Tibial nerve (tissue), 4 donors: ENCODE results near the gene CD300LF. TPM values are rescaled to one million over a fixed set of nuclear protein-coding genes. Genes with fewer than 3 reads are reported as not detected.

Experiments used
- DNase-seq, 2 donors: peaks; one replicate each; pipeline ENCODE4 v3.0.0-alpha.2; 2019; ENCODE audit warnings: low spot score in 2 of 2
- H3K27ac ChIP-seq, 4 donors: fragments of 200-600 bp; sonication (generic) in 3 of 4; one replicate each; pipeline ENCODE4 v1.5.1; 2017 to 2019; ENCODE audit warnings: mild to moderate bottlenecking in 1 of 4
- H3K27me3 ChIP-seq, 2 donors: fragments of 200-600 bp; sonication (generic) in 1 of 2; one replicate each; pipeline versions ENCODE4 v1.5.1 to v1.6.0; 2017 to 2019
- H3K36me3 ChIP-seq, 3 donors: fragments of 200-600 bp; sonication (generic); one replicate each; pipeline ENCODE4 v1.5.1; 2018 to 2019
- H3K4me1 ChIP-seq, 4 donors: fragments of 200-600 bp; sonication (generic) in 3 of 4; one replicate each; pipeline ENCODE4 v1.5.1; 2017 to 2019
- H3K4me3 ChIP-seq, 4 donors: fragments of 200-600 bp; sonication (generic) in 3 of 4; one replicate each; pipeline ENCODE4 v1.5.1; 2017 to 2019; ENCODE audit warnings: mild to moderate bottlenecking in 1 of 4, moderate library complexity in 1 of 4
- H3K9me3 ChIP-seq, 4 donors: fragments of 200-600 bp; sonication (generic) in 3 of 4; one replicate each; pipeline ENCODE4 v1.5.1; 2017 to 2019
- EP300 ChIP-seq, 2 donors: sonication (generic); formaldehyde crosslinking; IDR thresholded peaks; one replicate each; pipeline ENCODE4 v1.6.1; 2017; ENCODE audit warnings: antibody characterized with exemption in 2 of 2, mild to moderate bottlenecking in 1 of 2
- POLR2A ChIP-seq, 2 donors: fragments of 450-650 bp; IDR thresholded peaks; one replicate each; pipeline ENCODE4 v1.6.1; 2017; ENCODE audit warnings: antibody characterized with exemption in 2 of 2, mild to moderate bottlenecking in 2 of 2, moderate library complexity in 2 of 2
- WGBS, 2 donors: methylation state at CpG; one replicate each; pipeline ENCODE4 v1.1.5; 2018; 5-methylcytosine and 5-hydroxymethylcytosine counted together
- total RNA-seq, 4 donors: library from RNA; depleted of rRNA; stranded (reverse); fragments of >200 nt; gene quantifications; one replicate each; pipeline ENCODE4 v1.1.0, GENCODE V29; 2016
- TF ChIP-seq, protein P1 (sequence below), 5 experiments: fragments of 200-600 bp in 3 of 5; fragments of 450-650 bp in 2 of 5; sonication (generic) in 3 of 5; IDR thresholded peaks; one replicate each; pipeline ENCODE4 v1.5.1; 2016 to 2019; ENCODE audit warnings: antibody characterized with exemption in 5 of 5, mild to moderate bottlenecking in 3 of 5, moderate library complexity in 2 of 5

Gene CD300LF
- total RNA-seq, 4 donors from 2014 or later: 2.1 TPM; not detected in 3

DNA sequence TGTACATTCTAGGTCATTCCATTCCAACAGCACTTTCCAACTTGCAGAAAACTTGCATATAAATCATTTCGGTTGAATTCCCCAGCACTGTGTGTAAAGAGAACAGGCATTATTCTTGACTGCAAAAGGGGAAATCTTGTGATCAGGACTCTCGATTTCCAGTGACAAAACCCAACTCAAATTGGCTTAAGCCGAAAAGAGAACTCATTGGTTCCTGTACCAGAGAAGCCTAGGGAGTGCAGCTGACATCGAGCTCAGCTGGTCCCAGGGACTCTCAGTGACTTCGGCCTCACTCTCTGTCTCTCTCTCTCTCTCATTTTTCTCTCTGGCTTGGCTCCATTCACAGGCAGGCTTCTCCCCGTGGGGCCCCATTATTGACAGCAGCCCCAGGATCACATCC, 30.7 kb downstream of the CD300LF start:
- Histone ChIP-seq H3K4me1 (peaks cover 0 to 12% (median 3%) of the 10 kb centered on the region in 4 donors), H3K4me3 (no peak overlapping the region), H3K27me3 (no peaks in the 10 kb centered on the region), H3K27ac (no peak overlapping the region), H3K36me3 (no peaks in the 10 kb centered on the region), H3K9me3 (no peaks in the 10 kb centered on the region)
- DNase-seq: no peak
- WGBS, 2 donors: 67 to 70% methylated on average over 6 of the region's 6 CpGs
- TF ChIP-seq EP300 (IDR thresholded peaks at IDR 0.05): no peak
- TF ChIP-seq, protein P1, sequence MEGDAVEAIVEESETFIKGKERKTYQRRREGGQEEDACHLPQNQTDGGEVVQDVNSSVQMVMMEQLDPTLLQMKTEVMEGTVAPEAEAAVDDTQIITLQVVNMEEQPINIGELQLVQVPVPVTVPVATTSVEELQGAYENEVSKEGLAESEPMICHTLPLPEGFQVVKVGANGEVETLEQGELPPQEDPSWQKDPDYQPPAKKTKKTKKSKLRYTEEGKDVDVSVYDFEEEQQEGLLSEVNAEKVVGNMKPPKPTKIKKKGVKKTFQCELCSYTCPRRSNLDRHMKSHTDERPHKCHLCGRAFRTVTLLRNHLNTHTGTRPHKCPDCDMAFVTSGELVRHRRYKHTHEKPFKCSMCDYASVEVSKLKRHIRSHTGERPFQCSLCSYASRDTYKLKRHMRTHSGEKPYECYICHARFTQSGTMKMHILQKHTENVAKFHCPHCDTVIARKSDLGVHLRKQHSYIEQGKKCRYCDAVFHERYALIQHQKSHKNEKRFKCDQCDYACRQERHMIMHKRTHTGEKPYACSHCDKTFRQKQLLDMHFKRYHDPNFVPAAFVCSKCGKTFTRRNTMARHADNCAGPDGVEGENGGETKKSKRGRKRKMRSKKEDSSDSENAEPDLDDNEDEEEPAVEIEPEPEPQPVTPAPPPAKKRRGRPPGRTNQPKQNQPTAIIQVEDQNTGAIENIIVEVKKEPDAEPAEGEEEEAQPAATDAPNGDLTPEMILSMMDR (IDR thresholded peaks at IDR 0.05): no peak
- no peak for TF ChIP-seq POLR2A (IDR thresholded peaks at IDR 0.05)

DNA sequence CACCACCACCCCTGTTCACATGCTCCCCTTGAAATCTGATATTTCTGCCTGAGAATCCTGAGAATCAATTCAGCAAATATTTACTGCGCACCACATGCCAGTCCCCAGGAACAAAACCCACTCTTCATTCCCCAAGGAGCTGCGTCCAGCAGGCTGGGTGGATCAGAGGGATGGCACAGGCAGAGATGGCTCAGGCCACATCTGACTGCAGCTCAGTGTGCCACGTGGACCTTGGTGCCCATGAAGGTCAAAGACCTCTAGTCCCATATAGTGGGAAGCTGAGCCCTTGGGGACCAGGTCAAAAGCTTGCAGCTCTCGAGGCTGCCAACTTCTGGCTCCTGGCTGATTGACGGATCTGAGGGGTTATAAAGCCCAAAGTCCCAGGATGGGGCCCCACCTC, 31.8 kb downstream of the CD300LF start:
- H3K27me3 ChIP-seq: no peaks in the 10 kb centered on the region
- 65 to 67% methylated on average over 5 of the region's 5 CpGs for WGBS, 2 donors

DNA sequence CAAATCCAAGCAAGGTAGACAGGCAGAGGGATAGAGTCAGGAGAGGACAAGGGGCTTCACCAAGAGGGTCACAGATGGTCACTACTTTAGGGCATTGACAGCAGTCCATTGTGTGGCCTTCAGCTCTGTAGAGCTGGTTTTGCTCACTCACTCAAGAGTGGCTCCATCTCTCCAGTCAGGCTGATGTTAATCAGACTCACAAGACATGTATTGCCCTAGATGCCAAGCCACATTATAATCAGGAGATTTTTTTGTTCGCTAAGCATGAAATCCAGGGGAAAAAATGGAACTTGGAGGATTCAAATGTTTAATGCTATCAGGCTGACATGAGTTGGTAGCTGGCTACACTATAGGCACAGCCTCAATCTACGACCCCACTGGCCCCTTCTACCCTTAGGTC, 32.5 kb downstream of the CD300LF start:
- H3K36me3 ChIP-seq: no peaks in the 10 kb centered on the region
- TF ChIP-seq, protein P1 (IDR thresholded peaks at IDR 0.05): no peak
- no peak for TF ChIP-seq POLR2A (IDR thresholded peaks at IDR 0.05)
- TF ChIP-seq EP300 (IDR thresholded peaks at IDR 0.05): no peak
- 70 to 74% methylated on average over 2 of the region's 2 CpGs for WGBS, 2 donors
- peaks cover 0 to 13% (median 3%) of the 10 kb centered on the region in 4 donors for H3K4me1 ChIP-seq
- H3K9me3 ChIP-seq: no peaks in the 10 kb centered on the region
- H3K27ac ChIP-seq: no peak overlapping the region
- H3K4me3 ChIP-seq: no peak overlapping the region
- no peaks in the 10 kb centered on the region for H3K27me3 ChIP-seq
- DNase-seq: no peak

More for the DNA sequence above, 31.8 kb downstream of the CD300LF start:
- Histone ChIP-seq H3K4me3 (no peak overlapping the region), H3K9me3 (no peaks in the 10 kb centered on the region), H3K36me3 (no peaks in the 10 kb centered on the region), H3K4me1 (peaks cover 0 to 13% (median 3%) of the 10 kb centered on the region in 4 donors), H3K27ac (no peak overlapping the region)
- TF ChIP-seq, protein P1 (IDR thresholded peaks at IDR 0.05): no peak
- TF ChIP-seq POLR2A (IDR thresholded peaks at IDR 0.05) (no peak), EP300 (IDR thresholded peaks at IDR 0.05) (no peak)
- no peak for DNase-seq

DNA sequence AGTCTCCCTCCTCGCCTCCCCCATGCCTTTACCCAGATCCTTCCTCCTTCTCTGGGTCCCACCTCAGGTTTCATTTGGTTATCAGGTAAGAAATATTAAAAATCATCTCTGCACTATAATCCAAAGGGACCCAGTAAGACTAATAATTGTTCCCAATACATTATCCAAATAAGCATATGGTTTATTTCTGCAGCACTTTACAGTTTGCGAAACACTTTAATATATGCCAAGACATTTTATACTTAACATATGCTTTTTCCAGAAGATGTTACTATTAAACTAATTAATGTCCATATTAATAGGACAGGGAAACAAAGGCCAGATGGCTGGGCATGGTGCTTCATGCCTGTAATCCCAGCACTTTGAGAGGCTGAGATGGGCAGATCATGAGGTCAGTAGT, 33.3 kb downstream of the CD300LF start:
- no peak overlapping the region for H3K4me3 ChIP-seq
- DNase-seq: no peak
- no peaks in the 10 kb centered on the region for H3K36me3 ChIP-seq
- 84 to 90% methylated on average over 2 of the region's 2 CpGs for WGBS, 2 donors
- no peaks in the 10 kb centered on the region for H3K9me3 ChIP-seq
- H3K27me3 ChIP-seq: no peaks in the 10 kb centered on the region
- H3K27ac ChIP-seq: no peak overlapping the region
- TF ChIP-seq POLR2A (IDR thresholded peaks at IDR 0.05) (no peak), EP300 (IDR thresholded peaks at IDR 0.05) (no peak)
- TF ChIP-seq, protein P1 (IDR thresholded peaks at IDR 0.05): no peak
- H3K4me1 ChIP-seq: peaks cover 0 to 13% (median 3%) of the 10 kb centered on the region in 4 donors

DNA sequence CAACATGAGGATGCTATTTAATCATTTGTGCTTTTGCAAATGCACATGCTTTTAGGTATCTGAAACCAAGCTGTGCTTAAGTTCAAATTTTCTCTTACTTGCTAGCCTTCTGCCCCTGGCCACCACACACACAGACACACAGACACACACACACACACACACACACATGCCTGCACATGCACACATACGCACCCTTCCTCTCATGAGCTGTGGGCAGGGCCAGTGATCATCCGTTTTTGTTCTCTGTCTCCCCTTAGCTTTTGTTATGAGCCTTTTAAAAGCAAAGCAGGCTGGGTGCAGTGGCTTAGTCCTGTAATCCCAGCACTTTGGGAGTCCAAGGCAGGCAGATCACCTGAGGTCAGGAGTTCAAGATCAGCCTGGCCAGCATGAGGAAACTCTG, 34.2 kb downstream of the CD300LF start:
- TF ChIP-seq, protein P1 (IDR thresholded peaks at IDR 0.05): no peak
- TF ChIP-seq EP300 (IDR thresholded peaks at IDR 0.05) (no peak), POLR2A (IDR thresholded peaks at IDR 0.05) (no peak)
- no peak overlapping the region for H3K4me3 ChIP-seq
- peaks cover 0 to 13% (median 3%) of the 10 kb centered on the region in 4 donors for H3K4me1 ChIP-seq
- no peaks in the 10 kb centered on the region for H3K36me3 ChIP-seq
- no peaks in the 10 kb centered on the region for H3K27me3 ChIP-seq
- DNase-seq: no peak
- 8 to 29% methylated on average over 2 of the region's 2 CpGs for WGBS, 2 donors
- H3K27ac ChIP-seq: no peak overlapping the region
- H3K9me3 ChIP-seq: no peaks in the 10 kb centered on the region
